Breast epithelium (tissue), 4 donors: Measurements from ENCODE around the gene PXDN. TPM values are rescaled to one million over a fixed set of nuclear protein-coding genes. Genes with fewer than 3 reads are reported as not detected.

Source experiments
- DNase-seq, 2 donors: peaks; one replicate each; pipeline ENCODE4 v3.0.0-alpha.2; 2019; ENCODE audit warnings: low spot score in 2 of 2
- H3K27ac ChIP-seq, 2 donors: fragments of 200-600 bp; sonication (generic) in 1 of 2; one replicate each; pipeline ENCODE4 v1.5.1; 2016 to 2019; ENCODE audit warnings: mild to moderate bottlenecking in 1 of 2
- H3K27me3 ChIP-seq, 2 donors: fragments of 200-600 bp; sonication (generic) in 1 of 2; one replicate each; pipeline versions ENCODE4 v1.5.1 to v1.6.0; 2017 to 2019; ENCODE audit warnings: control low read depth in 1 of 2, mild to moderate bottlenecking in 1 of 2
- H3K36me3 ChIP-seq: fragments of 200-600 bp; one replicate; pipeline ENCODE4 v1.5.1; 2019
- H3K4me1 ChIP-seq, 2 donors: fragments of 200-600 bp; sonication (generic); one replicate each; pipeline ENCODE4 v1.5.1; 2016 to 2019; ENCODE audit warnings: control low read depth in 1 of 2
- H3K4me3 ChIP-seq, 3 donors: fragments of 200-600 bp; sonication (generic); 1 replicate in 2 of 3; 2 replicates in 1 of 3; pipeline ENCODE4 v1.5.1; 2016 to 2019; ENCODE audit warnings: mild to moderate bottlenecking in 3 of 3, moderate library complexity in 2 of 3
- H3K9me3 ChIP-seq, 2 donors: fragments of 200-600 bp; sonication (generic) in 1 of 2; one replicate each; pipeline ENCODE4 v1.5.1; 2016 to 2019; ENCODE audit warnings: control low read depth in 1 of 2
- POLR2A ChIP-seq: fragments of 450-650 bp; IDR thresholded peaks from one replicate; pipeline ENCODE4 v1.6.1; 2016; ENCODE audit warnings: antibody characterized with exemption, mild to moderate bottlenecking, moderate library complexity
- POLR2AphosphoS5 ChIP-seq, 3 donors: sonication (generic); formaldehyde crosslinking; IDR thresholded peaks; one replicate each; pipeline ENCODE4 v1.6.1; 2017; ENCODE audit warnings: antibody characterized with exemption in 3 of 3
- intact Hi-C: fragments of 100-400 bp; cut with DNase I; formaldehyde crosslinking; loops from one replicate; pipeline ENCODE4 v1.15.1; 2023; ENCODE audit warnings: low total_unique reads
- total RNA-seq, 3 donors: library from RNA; depleted of rRNA; stranded (reverse); fragments of >200 nt; gene quantifications; one replicate each; pipeline ENCODE4 v1.1.0, GENCODE V29; 2016
- TF ChIP-seq, protein P1 (sequence below), 3 donors: fragments of 450-650 bp; IDR thresholded peaks; one replicate each; pipeline ENCODE4 v1.5.1; 2016 to 2017; ENCODE audit warnings: antibody characterized with exemption in 3 of 3, mild to moderate bottlenecking in 3 of 3, moderate library complexity in 3 of 3

The PXDN gene
- total RNA-seq, 3 donors from 2014 or later = 42.4 to 108 (median 64.2) TPM

- Histone ChIP-seq H3K4me3 (no peak overlapping the region), H3K4me1 (no peaks in the 10 kb centered on the region), H3K36me3 (no peaks in the 10 kb centered on the region), H3K9me3 (no peaks in the 10 kb centered on the region), H3K27me3 (no peaks in the 10 kb centered on the region), H3K27ac (peak overlapping the region; percentile 76 to 87)
- intact Hi-C loops = no loop called here
- no peak for DNase-seq
- TF ChIP-seq POLR2A (no peak), POLR2AphosphoS5 (IDR thresholded peaks at IDR 0.05) (no peak)
- TF ChIP-seq, protein P1, sequence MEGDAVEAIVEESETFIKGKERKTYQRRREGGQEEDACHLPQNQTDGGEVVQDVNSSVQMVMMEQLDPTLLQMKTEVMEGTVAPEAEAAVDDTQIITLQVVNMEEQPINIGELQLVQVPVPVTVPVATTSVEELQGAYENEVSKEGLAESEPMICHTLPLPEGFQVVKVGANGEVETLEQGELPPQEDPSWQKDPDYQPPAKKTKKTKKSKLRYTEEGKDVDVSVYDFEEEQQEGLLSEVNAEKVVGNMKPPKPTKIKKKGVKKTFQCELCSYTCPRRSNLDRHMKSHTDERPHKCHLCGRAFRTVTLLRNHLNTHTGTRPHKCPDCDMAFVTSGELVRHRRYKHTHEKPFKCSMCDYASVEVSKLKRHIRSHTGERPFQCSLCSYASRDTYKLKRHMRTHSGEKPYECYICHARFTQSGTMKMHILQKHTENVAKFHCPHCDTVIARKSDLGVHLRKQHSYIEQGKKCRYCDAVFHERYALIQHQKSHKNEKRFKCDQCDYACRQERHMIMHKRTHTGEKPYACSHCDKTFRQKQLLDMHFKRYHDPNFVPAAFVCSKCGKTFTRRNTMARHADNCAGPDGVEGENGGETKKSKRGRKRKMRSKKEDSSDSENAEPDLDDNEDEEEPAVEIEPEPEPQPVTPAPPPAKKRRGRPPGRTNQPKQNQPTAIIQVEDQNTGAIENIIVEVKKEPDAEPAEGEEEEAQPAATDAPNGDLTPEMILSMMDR (IDR thresholded peaks at IDR 0.05) = no peak
These were observed 112.3 kb downstream of the PXDN start for GRCh38 chr2:1632002-1632348.

- TF ChIP-seq POLR2A = no peak
- TF ChIP-seq, protein P1 (IDR thresholded peaks at IDR 0.05) = no peak
- TF ChIP-seq POLR2AphosphoS5 (IDR thresholded peaks at IDR 0.05) = no peak
- no peak for DNase-seq
- no peaks in the 10 kb centered on the region for H3K27me3 ChIP-seq
- intact Hi-C loops = no loop called here
- no peak overlapping the region for H3K4me3 ChIP-seq
- no peaks in the 10 kb centered on the region for H3K4me1 ChIP-seq
- peak overlapping the region; percentile 76 to 87 for H3K27ac ChIP-seq
- H3K36me3 ChIP-seq = no peaks in the 10 kb centered on the region
- no peaks in the 10 kb centered on the region for H3K9me3 ChIP-seq
These were observed 112.9 kb downstream of the PXDN start for GRCh38 chr2:1631292-1632001.

GRCh38 chr2:1628893-1629292, 115.4 kb downstream of the PXDN start:
- peaks cover 9% of the 10 kb centered on the region in 2 donors for H3K4me1 ChIP-seq
- H3K27ac ChIP-seq = peak overlapping the region; percentile 16 to 17
- DNase-seq = peak in 1 of 2 donors; percentile 80
- TF ChIP-seq POLR2AphosphoS5 (IDR thresholded peaks at IDR 0.05) = peak in 1 of 3 donors; percentile 42
- TF ChIP-seq, protein P1 (IDR thresholded peaks at IDR 0.05) = no peak
- H3K27me3 ChIP-seq = no peaks in the 10 kb centered on the region
- H3K9me3 ChIP-seq = no peaks in the 10 kb centered on the region
- no peaks in the 10 kb centered on the region for H3K36me3 ChIP-seq
- intact Hi-C loops = no loop called here
- H3K4me3 ChIP-seq = no peak overlapping the region

DNA sequence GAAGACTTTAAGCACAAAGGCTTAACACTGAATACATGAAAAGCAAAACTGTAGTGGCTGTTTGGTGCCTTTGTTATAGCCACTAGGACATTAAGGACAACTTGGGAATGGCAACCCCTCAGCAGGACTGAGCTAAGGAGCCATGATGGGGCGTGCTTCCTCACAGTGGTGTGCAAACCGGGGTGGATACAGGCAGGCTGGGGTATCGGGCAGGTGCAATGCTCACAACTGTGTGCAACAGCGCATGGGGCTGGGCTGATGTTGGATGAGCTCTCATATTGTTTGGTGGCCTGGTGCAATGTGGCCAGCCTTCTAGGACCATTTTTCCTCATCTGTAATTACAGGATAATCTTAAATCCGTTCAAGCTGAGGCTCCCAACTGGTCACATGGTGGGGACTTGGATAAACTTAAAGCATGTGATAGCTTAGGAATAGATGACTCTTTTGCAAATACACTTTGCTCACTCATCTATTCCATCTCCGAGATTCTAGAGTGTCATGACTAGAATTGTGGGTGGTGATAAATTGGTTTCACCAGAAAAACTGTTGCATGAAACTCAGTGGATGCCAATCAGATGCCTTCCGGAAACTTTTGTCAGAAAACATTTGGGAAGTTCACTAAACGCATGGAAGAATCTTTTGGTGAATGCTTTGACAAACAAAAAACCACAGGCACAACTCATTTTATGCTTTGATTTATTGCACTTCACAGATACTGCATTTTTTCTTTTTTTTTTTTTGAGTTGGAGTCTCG, 116.5 kb downstream of the PXDN start:
- Histone ChIP-seq H3K36me3 (no peaks in the 10 kb centered on the region), H3K4me3 (no peak overlapping the region), H3K27ac (peak overlapping the region in 1 of 2 donors; percentile 49), H3K27me3 (no peaks in the 10 kb centered on the region), H3K9me3 (no peaks in the 10 kb centered on the region), H3K4me1 (peaks cover 9% of the 10 kb centered on the region in 2 donors)
- DNase-seq = no peak
- TF ChIP-seq, protein P1 (IDR thresholded peaks at IDR 0.05) = no peak
- TF ChIP-seq POLR2AphosphoS5 (IDR thresholded peaks at IDR 0.05) (no peak), POLR2A (no peak)
- intact Hi-C loops = no loop called here

GRCh38 chr2:1626271-1626681, 118.0 kb downstream of the PXDN start:
- H3K4me1 ChIP-seq = peaks cover 9% of the 10 kb centered on the region in 2 donors
- TF ChIP-seq POLR2AphosphoS5 (IDR thresholded peaks at IDR 0.05) (no peak), POLR2A (no peak)
- TF ChIP-seq, protein P1 (IDR thresholded peaks at IDR 0.05) = no peak
- peak overlapping the region in 1 of 3 donors; percentile 31 for H3K4me3 ChIP-seq
- H3K36me3 ChIP-seq = no peaks in the 10 kb centered on the region
- DNase-seq = no peak
- intact Hi-C loops = no loop called here
- no peaks in the 10 kb centered on the region for H3K9me3 ChIP-seq
- peak overlapping the region; percentile 67 to 76 for H3K27ac ChIP-seq
- no peaks in the 10 kb centered on the region for H3K27me3 ChIP-seq
